Stomach (tissue), 9 donors: ENCODE measurements around the gene PKD1. TPM values are rescaled to one million over a fixed set of nuclear protein-coding genes. Genes with fewer than 3 reads are reported as not detected.

ENCODE experiments used
- DNase-seq, 2 donors: peaks; one replicate each; pipeline versions ENCODE4 v3.0.0 to v3.0.0-alpha.2; 2013 to 2019
- H3K27ac ChIP-seq, 5 donors: fragments of 200-600 bp in 4 of 5; sonication (generic) in 4 of 5; one replicate each; pipeline ENCODE4 v1.5.1; 2013 to 2019; ENCODE audit warnings: mild to moderate bottlenecking in 1 of 5, moderate library complexity in 1 of 5
- H3K27me3 ChIP-seq, 3 donors: fragments of 200-600 bp; sonication (generic); one replicate each; pipeline ENCODE4 v1.5.1; 2017 to 2019; ENCODE audit warnings: mixed run types in 1 of 3
- H3K36me3 ChIP-seq, 4 donors: fragments of 200-600 bp; sonication (generic); 1 replicate in 3 of 4; 2 replicates in 1 of 4; pipeline ENCODE4 v1.5.1; 2016 to 2019
- H3K4me1 ChIP-seq, 4 donors: fragments of 200-600 bp; sonication (generic); one replicate each; pipeline ENCODE4 v1.5.1; 2016 to 2019
- H3K4me3 ChIP-seq, 4 donors: fragments of 200-600 bp; sonication (generic) in 3 of 4; one replicate each; pipeline ENCODE4 v1.5.1; 2016 to 2019; ENCODE audit warnings: mild to moderate bottlenecking in 1 of 4
- H3K9me3 ChIP-seq, 4 donors: fragments of 200-600 bp; sonication (generic); one replicate each; pipeline ENCODE4 v1.5.1; 2016 to 2019
- CTCF ChIP-seq, 7 experiments: fragments of 450-650 bp in 4 of 7; fragments of 200-600 bp in 3 of 7; sonication (generic) in 3 of 7; IDR thresholded peaks; one replicate each; pipeline ENCODE4 v1.5.1; 2016 to 2019; ENCODE audit warnings: antibody characterized with exemption in 7 of 7, control low read depth in 2 of 7, mild to moderate bottlenecking in 1 of 7
- EP300 ChIP-seq: sonication (generic); formaldehyde crosslinking; IDR thresholded peaks from one replicate; pipeline ENCODE4 v1.6.1; 2017; ENCODE audit warnings: antibody characterized with exemption
- POLR2A ChIP-seq, 4 donors: fragments of 450-650 bp; IDR thresholded peaks; one replicate each; pipeline ENCODE4 v1.6.1; 2016; ENCODE audit warnings: antibody characterized with exemption in 4 of 4, control low read depth in 2 of 4, mild to moderate bottlenecking in 1 of 4, moderate library complexity in 1 of 4
- POLR2AphosphoS5 ChIP-seq, 3 donors: sonication (generic); formaldehyde crosslinking; IDR thresholded peaks; one replicate each; pipeline ENCODE4 v1.6.1; 2016; ENCODE audit warnings: antibody characterized with exemption in 3 of 3
- WGBS, 5 donors: extraction: QIAGEN DNeasy Blood & Tissue Kit in 3 of 5; methylation state at CpG; one replicate each; pipeline versions ENCODE4 v1.1.5 to v1.1.7; 2013 to 2018; 5-methylcytosine and 5-hydroxymethylcytosine counted together
- intact Hi-C: fragments of 100-400 bp; cut with DNase I; formaldehyde crosslinking; loops from one replicate; pipeline ENCODE4 v1.15.1; 2023; ENCODE audit warnings: low total_unique reads
- polyA plus RNA-seq, 3 donors: library from polyadenylated mRNA; stranded (reverse); fragments of 200-250 nt; gene quantifications; one replicate each; pipeline ENCODE4 v1.2.3, GENCODE V29; 2013
- total RNA-seq, 5 donors: library from RNA; depleted of rRNA; stranded (reverse); fragments of >200 nt; gene quantifications; one replicate each; pipeline versions ENCODE4 v1.1.0 to v1.2.3, GENCODE V29; 2014 to 2016
- donor health status: healthy with polysubstance abuse.
- donor health status: Bipolar disorder and iron deficiency.
- donor health status: healthy.

PKD1 gene
- total and polyA plus RNA-seq, 8 donors, result 10.4 to 776 (median 90.7) TPM

DNA sequence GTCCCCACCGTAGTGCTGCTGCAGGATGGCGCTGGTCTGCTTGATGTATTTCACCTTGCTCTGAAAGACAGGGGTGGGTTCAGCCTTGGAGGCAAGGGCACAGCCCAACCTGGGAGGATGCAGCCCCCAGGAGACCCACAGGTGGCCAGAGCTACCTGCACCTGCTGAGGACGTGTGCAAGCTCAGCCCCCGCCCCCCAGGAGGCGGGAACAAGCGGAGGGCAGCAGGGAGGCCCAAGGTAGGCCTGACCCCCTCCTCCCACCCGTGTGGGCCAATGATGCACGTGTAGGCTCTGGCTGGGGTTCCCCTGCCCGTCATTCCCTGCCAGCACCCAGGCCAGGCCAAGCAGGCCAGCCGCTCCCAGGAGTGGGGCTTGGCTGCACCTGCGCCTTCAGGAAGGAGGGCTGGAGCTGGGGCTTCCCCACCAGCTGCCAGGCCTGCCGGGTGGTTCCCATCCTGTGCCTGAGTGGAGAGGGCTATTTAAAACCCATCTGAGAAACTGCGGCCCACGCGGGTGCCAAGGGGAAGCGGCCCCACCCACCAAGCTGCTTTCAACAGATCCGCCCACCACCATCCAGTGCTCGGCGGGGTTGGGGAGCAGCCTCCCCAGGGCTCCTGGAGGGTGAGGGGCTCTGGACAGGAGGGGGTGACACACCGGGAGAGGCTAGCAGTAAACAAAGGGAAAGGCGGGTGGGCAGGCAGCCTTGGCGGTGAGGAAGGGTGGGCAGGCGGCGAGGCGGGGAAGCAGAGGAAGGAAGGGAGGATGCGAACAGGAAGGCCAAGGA, 91.8 kb downstream of the PKD1 start:
- intact Hi-C loops, result no loop called here
- Histone ChIP-seq H3K9me3 (no peaks in the 10 kb centered on the region), H3K27me3 (no peaks in the 10 kb centered on the region), H3K4me3 (no peak overlapping the region), H3K36me3 (peaks cover 0 to 14% (median 1%) of the 10 kb centered on the region in 4 donors), H3K4me1 (peaks cover 68 to 92% (median 87%) of the 10 kb centered on the region in 4 donors), H3K27ac (peak overlapping the region; percentile 26 to 95 (median 88))
- peak in 2 of 3 donors; percentile 24 to 32 for TF ChIP-seq POLR2AphosphoS5 (IDR thresholded peaks at IDR 0.05)
- no peak for TF ChIP-seq CTCF (IDR thresholded peaks at IDR 0.05)
- WGBS, 5 donors, result 45 to 75% (median 53%) methylated on average over 14 to 26 of the region's 26 CpGs
- peak; percentile 71 to 72 for DNase-seq

GRCh38 chr16:2042986-2043666, 92.6 kb downstream of the PKD1 start:
- intact Hi-C loops, result no loop called here
- H3K9me3 ChIP-seq, result no peaks in the 10 kb centered on the region
- H3K27ac ChIP-seq, result peak overlapping the region; percentile 26 to 95 (median 88)
- no peak overlapping the region for H3K4me3 ChIP-seq
- H3K4me1 ChIP-seq, result peaks cover 69 to 92% (median 87%) of the 10 kb centered on the region in 4 donors
- 72 to 84% (median 75%) methylated on average over 5 to 11 of the region's 11 CpGs for WGBS, 5 donors
- TF ChIP-seq POLR2AphosphoS5 (IDR thresholded peaks at IDR 0.05), result no peak
- no peak for TF ChIP-seq EP300
- TF ChIP-seq CTCF (IDR thresholded peaks at IDR 0.05), result no peak
- TF ChIP-seq POLR2A (IDR thresholded peaks at IDR 0.05), result no peak
- DNase-seq, result no peak
- peaks cover 0 to 14% (median 4%) of the 10 kb centered on the region in 4 donors for H3K36me3 ChIP-seq
- no peaks in the 10 kb centered on the region for H3K27me3 ChIP-seq

DNA sequence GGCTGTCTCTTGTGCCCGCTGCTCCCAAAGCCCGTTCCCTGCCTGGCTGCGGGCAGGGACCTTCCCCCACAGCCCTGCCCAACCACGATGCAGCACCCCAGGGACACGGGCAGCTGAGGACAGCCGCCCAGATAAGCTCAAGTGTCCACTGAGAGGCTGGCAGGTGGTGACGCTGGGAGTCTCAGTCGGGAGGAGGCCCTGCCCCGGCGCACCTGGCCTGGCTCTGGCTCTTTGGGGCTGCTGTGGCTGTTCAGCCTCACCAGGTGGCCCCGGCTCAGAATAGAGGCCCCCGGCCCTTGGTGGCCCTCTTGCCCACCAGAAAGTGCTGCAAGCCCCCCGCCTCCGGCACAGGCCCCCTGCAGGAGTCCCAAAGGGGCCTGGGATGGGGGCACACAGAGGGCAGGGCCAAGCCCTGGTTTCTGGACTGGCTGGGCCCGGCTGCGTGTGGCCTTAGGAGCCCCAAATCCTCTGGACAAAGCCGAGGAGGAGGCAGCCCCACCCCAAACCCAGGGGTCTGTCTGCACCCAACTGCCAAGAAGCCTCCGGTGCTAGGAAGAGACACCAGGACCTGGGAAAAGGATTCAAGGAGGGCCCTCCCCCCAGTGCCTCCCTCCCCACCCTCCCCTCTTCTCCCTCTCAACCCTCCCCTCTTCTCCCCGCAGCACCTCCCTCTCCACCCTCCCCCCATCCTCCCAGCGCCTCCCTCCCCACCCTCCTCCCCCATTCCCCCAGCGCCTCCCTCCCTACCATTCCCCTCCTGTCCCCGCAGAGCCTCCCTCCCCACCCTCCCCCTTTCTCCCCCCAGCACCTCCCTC, 93.3 kb downstream of the PKD1 start:
- peak; percentile 57 to 82 for DNase-seq

More for the DNA sequence above, 93.3 kb downstream of the PKD1 start:
- intact Hi-C loops, result no loop called here
- Histone ChIP-seq H3K27ac (peak overlapping the region; percentile 83 to 95 (median 88)), H3K4me3 (no peak overlapping the region), H3K4me1 (peaks cover 69 to 98% (median 93%) of the 10 kb centered on the region in 4 donors), H3K9me3 (no peaks in the 10 kb centered on the region), H3K36me3 (peaks cover 4 to 20% (median 11%) of the 10 kb centered on the region in 4 donors), H3K27me3 (no peaks in the 10 kb centered on the region)
- TF ChIP-seq CTCF (IDR thresholded peaks at IDR 0.05) (no peak), POLR2AphosphoS5 (IDR thresholded peaks at IDR 0.05) (peak in 2 of 3 donors; percentile 45 to 62)
- WGBS, 5 donors, result 48 to 59% (median 51%) methylated on average over 16 to 22 of the region's 22 CpGs
